ENCODE data around the gene FLRT2.

DNA sequence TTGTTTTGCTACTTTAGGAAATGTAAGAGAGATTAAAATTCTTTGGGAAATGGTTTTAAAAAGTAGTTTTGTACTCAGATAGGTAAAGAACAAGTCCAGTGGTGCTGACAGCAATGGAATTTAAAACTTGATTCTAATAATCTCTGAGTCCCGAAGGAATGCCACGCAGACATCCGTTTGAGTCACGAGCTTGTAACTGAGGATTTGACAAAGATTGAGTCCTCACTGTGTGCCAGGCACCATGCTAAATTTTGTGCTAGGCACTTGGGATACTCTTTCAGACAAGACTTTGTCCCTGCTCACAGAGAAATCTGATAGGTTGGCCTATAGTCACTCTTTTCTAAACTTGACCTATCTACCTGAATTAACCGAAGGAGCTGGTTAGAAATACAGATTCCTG, 12.7 kb downstream of the FLRT2 start:
- no peak for TF ChIP-seq CTCF (conservative IDR thresholded peaks at IDR 0.05)
- TF ChIP-seq ZFX (IDR thresholded peaks at IDR 0.05), result no peak

Measured in C4-2B (cell line).